Measurements from ENCODE around the gene NET1. TPM values are rescaled to one million over a fixed set of nuclear protein-coding genes. Genes with fewer than 3 reads are reported as not detected.

Gene NET1
- total RNA-seq, 1 donor from 2014 or later: 97.5 TPM

- TF ChIP-seq CTCF (IDR thresholded peaks at IDR 0.05; ENCODE audit: unreplicated experiment): no peak
- H3K4me1 Mint-ChIP-seq (ENCODE audit: low read depth): peaks cover 12% of the 10 kb centered on the region
- DNase-seq (ENCODE audit: low spot score, unreplicated experiment): no peak
- peaks cover 25% of the 10 kb centered on the region for H3K27me3 Mint-ChIP-seq
- no peaks in the 10 kb centered on the region for H3K9me3 Mint-ChIP-seq (ENCODE audit: low read depth)
- H3K4me3 Mint-ChIP-seq (ENCODE audit: low read depth): no peak overlapping the region
- H3K27ac Mint-ChIP-seq: no peak overlapping the region
- H3K36me3 Mint-ChIP-seq (ENCODE audit: insufficient read depth): no peaks in the 10 kb centered on the region
Observed at GRCh38 chr10:5508161-5508604, 95.8 kb downstream of the NET1 start.

Other genes with a start within 250 kb of the NET1 start
- gene AKR1C8, start 227.4 kb upstream of the NET1 start, total RNA-seq: not detected in 2 replicates
- 0.48 and 0.84 TPM in 2 replicates for gene AKR1C4, start 215.7 kb upstream of the NET1 start, total RNA-seq
- gene UCN3, start 47.6 kb upstream of the NET1 start, total RNA-seq: 1.00 and 1.3 TPM in 2 replicates
- gene TUBAL3, start 7.7 kb upstream of the NET1 start, total RNA-seq: not detected in 2 replicates
- gene CALML5, start 87.0 kb downstream of the NET1 start, total RNA-seq: not detected in 2 replicates
- not detected in 2 replicates for gene CALML3, start 112.4 kb downstream of the NET1 start, total RNA-seq

Measured in progenitor cell of endocrine pancreas (in vitro differentiated cells).